Left lung (tissue), 10 donors: Measurements from ENCODE around the gene SYT1. TPM values are rescaled to one million over a fixed set of nuclear protein-coding genes. Genes with fewer than 3 reads are reported as not detected.
A peak's percentile ranks its signal among the peaks of the same experiment; 100 is the strongest.
"Not testable (repeated sequence)": the region's sequence is repeated elsewhere in the genome, so short reads cannot be mapped to it uniquely, and the experiment has no call there.

ENCODE experiments used
- ATAC-seq: fragments of 200-7000 bp; cut with Tn5 transposase; one replicate; pipeline ENCODE4 v1.9.1; 2020; ENCODE audit warnings: moderate library complexity
- DNase-seq, 4 donors: peaks; one replicate each; pipeline ENCODE4 v3.0.0-alpha.2; 2013 to 2020
- H3K27ac ChIP-seq, 2 donors: fragments of 200-600 bp; sonication (generic) in 1 of 2; one replicate each; pipeline versions ENCODE4 v1.5.0 to v1.8.0; 2020 to 2021
- H3K27me3 ChIP-seq, 2 donors: fragments of 200-600 bp; sonication (generic) in 1 of 2; one replicate each; pipeline versions ENCODE4 v1.5.0 to v1.8.0; 2020 to 2021
- H3K36me3 ChIP-seq, 2 donors: fragments of 200-600 bp; sonication (generic) in 1 of 2; one replicate each; pipeline versions ENCODE4 v1.5.0 to v1.8.0; 2020 to 2021
- H3K4me1 ChIP-seq, 2 donors: fragments of 200-600 bp; one replicate each; pipeline ENCODE4 v1.8.0; 2021
- H3K4me3 ChIP-seq, 2 donors: fragments of 200-600 bp; sonication (generic) in 1 of 2; one replicate each; pipeline versions ENCODE4 v1.5.0 to v1.8.0; 2020 to 2021; ENCODE audit warnings: mild to moderate bottlenecking in 1 of 2
- H3K9me3 ChIP-seq, 2 donors: fragments of 200-600 bp; sonication (generic) in 1 of 2; one replicate each; pipeline versions ENCODE4 v1.5.0 to v1.8.0; 2020 to 2021
- CTCF ChIP-seq, 2 donors: fragments of 200-600 bp; sonication (generic) in 1 of 2; IDR thresholded peaks; one replicate each; pipeline versions ENCODE4 v1.5.0 to v1.8.0; 2021; ENCODE audit warnings: antibody characterized with exemption in 2 of 2
- intact Hi-C, 2 donors: fragments of 100-400 bp; cut with DNase I; formaldehyde crosslinking; loops; one replicate each; pipeline versions ENCODE4 v1.11.2 to v1.14.2; 2022
- polyA plus RNA-seq, 6 donors: library from polyadenylated mRNA; unstranded; fragments of 120-200 nt; gene quantifications; one replicate each; pipeline ENCODE4 v1.2.1, GENCODE V29; 2013; ENCODE audit not compliant: insufficient read length in 6 of 6
- total RNA-seq, 2 donors: library from RNA; stranded (reverse); fragmentation: NEBNext Ultra II Directional; extraction: Animal tissue kit (Norgen Biotek cat#: 25700); gene quantifications; one replicate each; pipeline ENCODE4 v1.2.1, GENCODE V29; 2021
- donor health status: DM: no; HTN: yes; CAD: no.
- donor health status: DM: no; HTN: no; CAD: no.

Gene SYT1
- total and polyA plus RNA-seq, 8 donors: 1.5 to 6.9 (median 4.8) TPM

GRCh38 chr12:79194595-79194994 lies 330.0 kb downstream of the SYT1 start:
- Histone ChIP-seq H3K27ac (no peak overlapping the region), H3K36me3 (no peaks in the 10 kb centered on the region), H3K9me3 (no peaks in the 10 kb centered on the region), H3K4me1 (no peaks in the 10 kb centered on the region), H3K27me3 (no peaks in the 10 kb centered on the region), H3K4me3 (no peak overlapping the region)
- no peak for DNase-seq
- TF ChIP-seq CTCF (IDR thresholded peaks at IDR 0.05): no peak
- intact Hi-C loops: no loop called here
- ATAC-seq: no peak

- H3K4me3 ChIP-seq: no peak overlapping the region
- H3K9me3 ChIP-seq: no peaks in the 10 kb centered on the region
- H3K4me1 ChIP-seq: no peaks in the 10 kb centered on the region
- no peak for TF ChIP-seq CTCF (IDR thresholded peaks at IDR 0.05)
- H3K27me3 ChIP-seq: no peaks in the 10 kb centered on the region
- DNase-seq (no peak), ATAC-seq (no peak)
- H3K36me3 ChIP-seq: no peaks in the 10 kb centered on the region
- H3K27ac ChIP-seq: no peak overlapping the region
- intact Hi-C loops: no loop called here
Observed at GRCh38 chr12:79199166-79199565, 334.6 kb downstream of the SYT1 start.

DNA sequence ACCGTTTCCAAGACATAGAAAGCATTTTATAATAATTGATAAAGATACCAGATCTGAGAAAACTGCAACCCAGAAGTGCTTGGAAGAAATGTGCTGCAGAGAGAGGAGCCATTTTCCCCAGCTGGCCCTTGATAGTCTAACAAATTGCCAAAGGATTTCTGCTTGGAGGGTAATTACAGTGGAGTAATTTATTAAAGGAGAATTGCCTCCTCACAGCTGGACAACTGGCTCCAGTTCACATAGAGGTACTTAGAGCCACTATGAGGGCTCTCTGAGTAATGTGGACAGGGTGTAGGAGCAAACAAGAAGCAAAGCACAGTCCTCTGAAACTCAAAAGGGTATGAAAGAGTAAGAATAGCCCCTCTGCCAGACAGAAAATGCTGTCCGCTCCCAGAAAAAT lies 335.6 kb downstream of the SYT1 start:
- Histone ChIP-seq H3K4me3 (no peak overlapping the region), H3K36me3 (no peaks in the 10 kb centered on the region), H3K4me1 (no peaks in the 10 kb centered on the region), H3K27ac (no peak overlapping the region), H3K9me3 (no peaks in the 10 kb centered on the region), H3K27me3 (no peaks in the 10 kb centered on the region)
- no peak for TF ChIP-seq CTCF (IDR thresholded peaks at IDR 0.05)
- intact Hi-C loops: no loop called here
- peak; percentile 35 for ATAC-seq
- DNase-seq: peak in 1 of 4 donors; percentile 3

- Histone ChIP-seq H3K4me1 (no peaks in the 10 kb centered on the region), H3K9me3 (no peaks in the 10 kb centered on the region), H3K4me3 (no peak overlapping the region), H3K27ac (no peak overlapping the region), H3K36me3 (no peaks in the 10 kb centered on the region), H3K27me3 (no peaks in the 10 kb centered on the region)
- intact Hi-C loops: no loop called here
- no peak for DNase-seq
- TF ChIP-seq CTCF (IDR thresholded peaks at IDR 0.05): no peak
- no peak for ATAC-seq
Observed at GRCh38 chr12:79203058-79203647, 338.6 kb downstream of the SYT1 start.

- TF ChIP-seq CTCF (IDR thresholded peaks at IDR 0.05): no peak
- H3K4me1 ChIP-seq: no peaks in the 10 kb centered on the region
- H3K27ac ChIP-seq: no peak overlapping the region
- H3K27me3 ChIP-seq: no peaks in the 10 kb centered on the region
- no peaks in the 10 kb centered on the region for H3K36me3 ChIP-seq
- ATAC-seq (no peak), DNase-seq (no peak)
- H3K4me3 ChIP-seq: no peak overlapping the region
- intact Hi-C loops: no loop called here
- peaks cover 0 to 2% of the 10 kb centered on the region in 2 donors for H3K9me3 ChIP-seq
Observed at GRCh38 chr12:79206871-79207270, 342.3 kb downstream of the SYT1 start.

- H3K27ac ChIP-seq, intact Hi-C loops, DNase-seq: not testable (repeated sequence)
Observed at GRCh38 chr12:79210403-79210802, 345.8 kb downstream of the SYT1 start.

More at GRCh38 chr12:79210403-79210802, 345.8 kb downstream of the SYT1 start:
- ATAC-seq, H3K36me3 ChIP-seq, H3K4me1 ChIP-seq, H3K4me3 ChIP-seq, H3K27me3 ChIP-seq, H3K9me3 ChIP-seq: not testable (repeated sequence)
